Breast epithelium (tissue), 3 donors: ENCODE results near the gene LMAN2.

ENCODE experiments used
- POLR2AphosphoS5 ChIP-seq, 3 donors: sonication (generic); formaldehyde crosslinking; IDR thresholded peaks; one replicate each; pipeline ENCODE4 v1.6.1; 2017; ENCODE audit warnings: antibody characterized with exemption in 3 of 3
- TF ChIP-seq, protein P1 (sequence below), 3 donors: fragments of 450-650 bp; IDR thresholded peaks; one replicate each; pipeline ENCODE4 v1.5.1; 2016 to 2017; ENCODE audit warnings: antibody characterized with exemption in 3 of 3, mild to moderate bottlenecking in 3 of 3, moderate library complexity in 3 of 3

DNA sequence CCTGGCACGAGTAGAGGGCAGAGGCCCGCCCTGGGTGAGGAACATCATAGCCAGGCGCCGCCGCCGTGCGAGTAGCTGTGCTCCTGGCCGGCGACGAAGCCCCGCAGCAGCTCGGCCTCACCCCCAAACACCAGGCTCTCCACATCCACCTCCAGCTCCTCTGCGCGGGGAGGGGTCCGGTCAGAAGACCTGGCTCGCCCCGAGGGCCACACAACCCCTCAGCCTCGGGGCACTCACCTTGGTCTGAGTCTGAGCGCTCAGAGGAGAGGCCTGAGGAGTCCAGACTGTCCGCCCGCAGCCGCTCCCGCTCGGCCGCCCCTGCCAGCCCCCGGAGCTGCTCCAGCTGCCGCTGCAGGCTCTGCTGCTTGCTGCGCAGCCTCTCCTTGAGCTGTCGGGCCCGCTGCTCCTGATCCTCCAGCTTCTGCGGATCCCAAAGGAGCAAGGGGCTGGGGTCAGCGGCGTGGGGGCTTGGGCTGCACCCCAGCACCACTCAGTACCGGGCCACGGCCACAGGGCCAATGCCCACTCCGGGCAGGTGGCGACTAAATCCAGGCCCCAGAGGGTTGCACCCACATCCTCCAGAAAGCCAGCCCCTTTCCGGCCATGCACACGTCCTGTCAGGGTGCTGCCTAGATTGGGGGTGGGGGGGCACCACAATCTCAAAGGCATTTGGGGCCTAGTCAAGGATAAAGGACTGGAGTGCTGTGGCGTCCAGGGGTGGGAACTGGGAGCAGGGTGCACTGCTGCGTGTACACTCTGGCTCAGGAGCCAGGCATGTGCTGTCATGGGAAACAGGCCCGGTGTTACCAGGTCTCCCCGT is 43.7 kb downstream of the LMAN2 start:
- TF ChIP-seq, protein P1, sequence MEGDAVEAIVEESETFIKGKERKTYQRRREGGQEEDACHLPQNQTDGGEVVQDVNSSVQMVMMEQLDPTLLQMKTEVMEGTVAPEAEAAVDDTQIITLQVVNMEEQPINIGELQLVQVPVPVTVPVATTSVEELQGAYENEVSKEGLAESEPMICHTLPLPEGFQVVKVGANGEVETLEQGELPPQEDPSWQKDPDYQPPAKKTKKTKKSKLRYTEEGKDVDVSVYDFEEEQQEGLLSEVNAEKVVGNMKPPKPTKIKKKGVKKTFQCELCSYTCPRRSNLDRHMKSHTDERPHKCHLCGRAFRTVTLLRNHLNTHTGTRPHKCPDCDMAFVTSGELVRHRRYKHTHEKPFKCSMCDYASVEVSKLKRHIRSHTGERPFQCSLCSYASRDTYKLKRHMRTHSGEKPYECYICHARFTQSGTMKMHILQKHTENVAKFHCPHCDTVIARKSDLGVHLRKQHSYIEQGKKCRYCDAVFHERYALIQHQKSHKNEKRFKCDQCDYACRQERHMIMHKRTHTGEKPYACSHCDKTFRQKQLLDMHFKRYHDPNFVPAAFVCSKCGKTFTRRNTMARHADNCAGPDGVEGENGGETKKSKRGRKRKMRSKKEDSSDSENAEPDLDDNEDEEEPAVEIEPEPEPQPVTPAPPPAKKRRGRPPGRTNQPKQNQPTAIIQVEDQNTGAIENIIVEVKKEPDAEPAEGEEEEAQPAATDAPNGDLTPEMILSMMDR (IDR thresholded peaks at IDR 0.05), result no peak
- TF ChIP-seq POLR2AphosphoS5 (IDR thresholded peaks at IDR 0.05), result no peak
